Measurements from ENCODE around the gene KIFAP3. TPM values are rescaled to one million over a fixed set of nuclear protein-coding genes. Genes with fewer than 3 reads are reported as not detected.
A peak's percentile ranks its signal among the peaks of the same experiment; 100 is the strongest.
"Not testable (repeated sequence)": the region's sequence is repeated elsewhere in the genome, so short reads cannot be mapped to it uniquely, and the experiment has no call there.

The KIFAP3 gene
- total RNA-seq, 6 donors from 2014 or later: 10.3 to 47.7 (median 23.9) TPM

- H3K4me3 ChIP-seq: no peak overlapping the region
- TF ChIP-seq CTCF (IDR thresholded peaks at IDR 0.05) (no peak), EP300 (IDR thresholded peaks at IDR 0.05) (peak in 1 of 4 donors; percentile 13)
- no peaks in the 10 kb centered on the region for H3K9me3 ChIP-seq
- H3K27ac ChIP-seq: peak overlapping the region in 1 of 4 donors; percentile 20
- peak in 1 of 2 donors; percentile 78 for ATAC-seq (ENCODE audit: low FRiP score in 2 of 2)
- H3K4me1 ChIP-seq: peaks cover 0 to 4% (median 0%) of the 10 kb centered on the region in 4 donors
- DNase-seq: no peak
- 49 to 63% methylated on average over 3 of the region's 3 CpGs for WGBS, 2 donors
- H3K27me3 ChIP-seq: no peaks in the 10 kb centered on the region
- peaks cover 0 to 4% (median 0%) of the 10 kb centered on the region in 4 donors for H3K36me3 ChIP-seq
Measured at GRCh38 chr1:169925505-169926482, 148.7 kb downstream of the KIFAP3 start.

DNA sequence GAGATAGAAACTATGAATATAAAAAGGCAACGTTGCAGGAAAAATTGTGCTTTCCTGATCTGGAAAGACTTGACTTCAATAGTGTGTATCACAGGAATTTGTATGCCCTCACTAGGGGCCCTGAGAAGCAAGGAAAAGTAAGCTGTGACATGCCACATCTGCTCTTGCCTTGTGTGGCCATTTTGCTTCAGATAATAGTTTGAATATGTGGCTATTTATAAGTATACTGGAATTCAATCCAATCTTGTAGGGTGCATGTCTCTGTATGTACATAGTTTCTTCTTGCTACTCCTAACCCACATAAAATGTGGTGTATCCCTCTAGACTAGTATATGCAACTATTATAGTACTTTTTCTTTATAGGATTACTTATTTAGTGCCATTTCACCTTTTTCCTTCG lies 149.7 kb downstream of the KIFAP3 start:
- H3K36me3 ChIP-seq: peaks cover 0 to 10% (median 1%) of the 10 kb centered on the region in 4 donors
- ATAC-seq (ENCODE audit: low FRiP score in 2 of 2): no peak
- TF ChIP-seq EP300 (IDR thresholded peaks at IDR 0.05): no peak
- no peak for TF ChIP-seq CTCF (IDR thresholded peaks at IDR 0.05)
- TF ChIP-seq POLR2AphosphoS5 (IDR thresholded peaks at IDR 0.05): no peak
- TF ChIP-seq POLR2A (IDR thresholded peaks at IDR 0.05): no peak
- no peak for DNase-seq
- H3K27ac ChIP-seq: no peak overlapping the region
- no peaks in the 10 kb centered on the region for H3K9me3 ChIP-seq
- H3K27me3 ChIP-seq: no peaks in the 10 kb centered on the region
- no peak overlapping the region for H3K4me3 ChIP-seq
- H3K4me1 ChIP-seq: peaks cover 0 to 4% (median 0%) of the 10 kb centered on the region in 4 donors
- 68 to 72% methylated on average over 2 of the region's 2 CpGs for WGBS, 2 donors

DNA sequence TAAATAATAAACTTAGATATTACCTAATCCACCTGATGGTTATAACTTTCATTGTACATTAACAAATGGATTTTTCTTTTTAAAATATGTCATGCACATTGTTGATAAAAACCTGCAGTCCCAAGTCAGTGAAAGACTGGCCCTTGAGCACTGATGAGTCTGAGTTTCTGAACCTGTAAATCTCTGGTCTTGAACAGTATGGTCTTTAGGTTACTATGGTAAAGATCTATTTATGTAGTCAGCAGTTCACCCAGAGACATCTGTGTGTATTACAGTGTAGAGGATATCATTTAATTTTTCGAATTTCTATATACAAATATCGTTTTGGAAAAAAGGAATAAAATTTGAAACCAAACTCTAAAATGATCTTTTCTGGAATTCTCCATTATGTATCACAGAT lies 150.4 kb downstream of the KIFAP3 start:
- H3K27ac ChIP-seq: no peak overlapping the region
- no peak for ATAC-seq (ENCODE audit: low FRiP score in 2 of 2)
- peaks cover 0 to 4% (median 0%) of the 10 kb centered on the region in 4 donors for H3K4me1 ChIP-seq
- no peaks in the 10 kb centered on the region for H3K9me3 ChIP-seq
- H3K36me3 ChIP-seq: peaks cover 0 to 17% (median 4%) of the 10 kb centered on the region in 4 donors
- DNase-seq: no peak
- no peaks in the 10 kb centered on the region for H3K27me3 ChIP-seq
- H3K4me3 ChIP-seq: no peak overlapping the region
- TF ChIP-seq EP300 (IDR thresholded peaks at IDR 0.05) (no peak), POLR2A (IDR thresholded peaks at IDR 0.05) (no peak)
- 94 to 95% methylated on average over 2 of the region's 2 CpGs for WGBS, 2 donors

DNA sequence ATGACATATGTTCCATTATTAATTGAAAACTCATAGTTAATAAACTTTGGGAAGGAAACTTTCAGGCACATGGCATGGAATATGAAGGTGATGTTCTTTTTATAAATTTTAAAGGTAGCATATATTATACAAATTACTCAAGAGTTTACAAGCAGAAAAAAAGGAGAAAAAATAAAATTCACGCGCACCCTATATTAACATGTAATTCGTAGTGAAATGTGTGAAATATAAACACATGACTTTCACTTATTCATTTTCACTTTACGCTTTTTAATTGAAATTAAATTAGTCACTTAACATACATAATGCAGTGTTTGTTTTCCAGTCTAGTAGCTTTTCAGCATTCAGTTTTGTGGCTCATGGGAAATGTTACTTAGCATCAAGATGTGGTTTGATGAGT lies 153.4 kb downstream of the KIFAP3 start:
- H3K27ac ChIP-seq: no peak overlapping the region
- ATAC-seq (ENCODE audit: low FRiP score in 2 of 2) (no peak), DNase-seq (no peak)
- peaks cover 0 to 4% (median 0%) of the 10 kb centered on the region in 4 donors for H3K4me1 ChIP-seq
- peaks cover 0 to 22% (median 4%) of the 10 kb centered on the region in 4 donors for H3K36me3 ChIP-seq
- no peaks in the 10 kb centered on the region for H3K9me3 ChIP-seq
- WGBS, 2 donors: 96 to 97% methylated on average over 4 of the region's 4 CpGs
- H3K27me3 ChIP-seq: no peaks in the 10 kb centered on the region
- H3K4me3 ChIP-seq: no peak overlapping the region
- TF ChIP-seq POLR2AphosphoS5 (IDR thresholded peaks at IDR 0.05) (no peak), CTCF (IDR thresholded peaks at IDR 0.05) (no peak), POLR2A (IDR thresholded peaks at IDR 0.05) (no peak), EP300 (IDR thresholded peaks at IDR 0.05) (no peak)

- Histone ChIP-seq H3K27ac (no peak overlapping the region), H3K4me3 (no peak overlapping the region), H3K9me3 (no peaks in the 10 kb centered on the region), H3K36me3 (peaks cover 0 to 22% (median 4%) of the 10 kb centered on the region in 4 donors), H3K27me3 (no peaks in the 10 kb centered on the region), H3K4me1 (no peaks in the 10 kb centered on the region)
- no peak for DNase-seq
- TF ChIP-seq EP300 (IDR thresholded peaks at IDR 0.05) (no peak), POLR2AphosphoS5 (IDR thresholded peaks at IDR 0.05) (no peak), POLR2A (IDR thresholded peaks at IDR 0.05) (no peak), CTCF (IDR thresholded peaks at IDR 0.05) (no peak)
- 33 to 100% methylated on average over 1 of the region's 1 CpG for WGBS, 2 donors
- no peak for ATAC-seq (ENCODE audit: low FRiP score in 2 of 2)
Measured at GRCh38 chr1:169918927-169919326, 155.6 kb downstream of the KIFAP3 start.

GRCh38 chr1:169918220-169918619 lies 156.3 kb downstream of the KIFAP3 start:
- not testable (repeated sequence) for H3K4me3 ChIP-seq; H3K9me3 ChIP-seq; H3K4me1 ChIP-seq; H3K27me3 ChIP-seq; ATAC-seq (ENCODE audit: low FRiP score in 2 of 2); H3K27ac ChIP-seq; DNase-seq
- 82 to 96% methylated on average over 9 of the region's 9 CpGs for WGBS, 2 donors
- peaks cover 0 to 22% (median 4%) of the 10 kb centered on the region in 4 donors for H3K36me3 ChIP-seq

All from upper lobe of left lung (tissue), 6 donors.